HG03064 (cell line): ENCODE results near the gene PLAGL2.

ENCODE experiments used
- ATAC-seq: cut with Tn5 transposase; IDR thresholded peaks from one replicate; pipeline ENCODE4 v1.9.1; 2021; ENCODE audit warnings: low read depth; ENCODE audit not compliant: unreplicated experiment

Gene PLAGL2

GRCh38 chr20:32153771-32154170 is 53.8 kb downstream of the PLAGL2 start:
- no peak for ATAC-seq

- ATAC-seq, result no peak
Measured at GRCh38 chr20:32153156-32153665, 54.3 kb downstream of the PLAGL2 start.

- no peak for ATAC-seq
Measured at GRCh38 chr20:32152421-32153155, 55.0 kb downstream of the PLAGL2 start.

GRCh38 chr20:32150291-32150848 is 57.2 kb downstream of the PLAGL2 start:
- no peak for ATAC-seq

- ATAC-seq, result no peak
Measured at GRCh38 chr20:32149566-32150170, 57.9 kb downstream of the PLAGL2 start.

- no peak for ATAC-seq
Measured at GRCh38 chr20:32144898-32145662, 62.5 kb downstream of the PLAGL2 start.

- no peak for ATAC-seq
Measured at GRCh38 chr20:32142991-32143390, 64.6 kb downstream of the PLAGL2 start.
